GM19438 (cell line): Measurements from ENCODE around the gene RBL2.
"Not testable (repeated sequence)": the region's sequence is repeated elsewhere in the genome, so short reads cannot be mapped to it uniquely, and the experiment has no call there.

Experiments used
- ATAC-seq: cut with Tn5 transposase; IDR thresholded peaks from one replicate; pipeline ENCODE4 v1.9.1; 2021; ENCODE audit warnings: low read depth; ENCODE audit not compliant: unreplicated experiment

RBL2 gene

GRCh38 chr16:53503270-53503923 is 69.1 kb downstream of the RBL2 start:
- ATAC-seq: peak; percentile 95

DNA sequence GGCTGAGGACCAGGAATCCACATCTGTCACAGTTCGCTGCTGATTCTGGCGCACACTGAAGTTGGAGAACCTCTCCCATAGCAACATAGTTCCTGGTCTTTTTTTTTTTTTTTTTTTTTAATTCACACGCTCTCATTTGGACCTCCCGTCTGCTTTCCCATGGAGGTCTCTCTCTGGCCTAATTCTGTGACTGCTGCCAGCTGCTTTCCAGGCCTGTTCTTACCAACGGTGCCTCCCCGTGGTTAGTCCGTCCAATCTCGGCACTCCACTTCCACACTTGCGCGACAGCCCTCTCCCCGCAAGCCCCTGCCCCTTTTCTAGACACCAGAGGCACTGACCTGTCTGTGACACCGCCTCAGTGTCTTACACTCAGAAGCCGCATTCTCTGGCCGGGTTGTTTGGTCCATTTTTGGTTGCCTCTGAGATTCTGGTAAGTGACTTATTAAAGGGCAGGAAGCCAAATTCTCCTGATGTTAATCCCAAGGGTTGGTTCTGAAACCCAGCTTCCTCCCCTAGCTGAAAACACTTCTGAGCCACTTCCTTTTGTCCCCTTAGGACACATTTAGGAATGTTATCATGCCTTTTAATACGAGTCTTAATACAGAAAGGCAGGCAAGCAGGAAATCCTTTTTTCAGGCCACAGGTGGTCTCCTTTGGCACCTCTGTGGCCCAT is 69.9 kb downstream of the RBL2 start:
- ATAC-seq: no peak

- no peak for ATAC-seq
These were observed 70.4 kb downstream of the RBL2 start for GRCh38 chr16:53504665-53505064.

DNA sequence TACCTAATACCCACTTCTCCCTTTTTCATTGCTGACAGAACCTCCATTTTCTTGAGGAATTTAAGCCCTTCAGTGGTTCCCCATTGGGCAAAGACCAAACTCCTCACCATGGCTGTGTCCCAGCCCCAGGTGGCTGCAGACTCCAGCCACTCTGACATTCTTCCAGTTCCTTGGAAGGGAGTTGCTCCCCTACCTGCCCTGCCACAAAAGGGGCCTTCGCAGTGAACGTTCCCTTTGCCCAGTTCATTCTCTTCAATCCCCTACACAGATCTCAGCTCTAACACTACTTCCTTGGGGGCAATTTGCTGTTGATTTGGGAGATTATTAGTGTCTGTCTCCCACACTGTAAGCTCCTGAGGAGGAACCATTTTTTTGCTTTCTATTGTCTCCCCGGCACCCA is 72.0 kb downstream of the RBL2 start:
- no peak for ATAC-seq

- no peak for ATAC-seq
These were observed 73.4 kb downstream of the RBL2 start for GRCh38 chr16:53507464-53508179.

DNA sequence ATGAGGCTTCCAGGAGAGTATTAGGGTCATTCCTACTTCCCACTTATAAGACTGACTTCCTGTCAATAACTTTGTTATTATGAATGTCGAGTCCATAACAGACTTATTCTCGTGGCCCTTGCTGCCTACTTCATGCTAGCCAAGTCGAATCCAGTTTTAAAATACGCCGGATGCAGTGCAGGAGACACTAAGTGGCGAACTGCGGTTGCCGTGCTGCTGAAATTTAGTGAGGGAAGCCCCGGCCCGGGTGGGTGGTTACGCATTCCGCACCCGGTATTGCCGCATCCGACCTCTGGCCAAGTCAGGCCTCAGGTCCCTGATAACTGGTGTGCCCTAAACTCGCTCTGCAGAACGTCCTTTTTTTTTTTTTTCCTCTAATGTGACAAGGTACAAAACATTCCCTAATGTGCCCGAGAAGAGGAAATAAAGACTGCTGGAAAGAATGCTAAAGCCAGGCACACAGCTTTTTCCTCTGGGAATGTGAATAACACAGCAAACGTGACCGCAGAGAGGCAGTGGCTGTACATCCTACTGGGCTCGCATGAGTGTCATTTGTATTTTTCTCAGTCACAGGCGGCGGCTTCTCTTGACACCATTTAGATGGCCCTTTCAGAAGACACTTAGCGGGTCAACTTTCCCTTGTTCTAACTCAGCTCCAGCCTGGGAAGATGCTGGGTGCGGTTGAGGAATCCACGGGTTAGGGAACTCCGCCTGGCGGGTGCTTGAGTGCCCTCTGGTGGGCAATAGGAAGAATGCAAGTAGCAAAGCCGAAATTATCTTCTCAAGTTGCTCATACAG is 75.8 kb downstream of the RBL2 start:
- no peak for ATAC-seq

GRCh38 chr16:53510704-53511070 is 76.4 kb downstream of the RBL2 start:
- no peak for ATAC-seq

- no peak for ATAC-seq
These were observed 76.8 kb downstream of the RBL2 start for GRCh38 chr16:53511084-53511402.

GRCh38 chr16:53511403-53512280 is 77.4 kb downstream of the RBL2 start:
- ATAC-seq: no peak

DNA sequence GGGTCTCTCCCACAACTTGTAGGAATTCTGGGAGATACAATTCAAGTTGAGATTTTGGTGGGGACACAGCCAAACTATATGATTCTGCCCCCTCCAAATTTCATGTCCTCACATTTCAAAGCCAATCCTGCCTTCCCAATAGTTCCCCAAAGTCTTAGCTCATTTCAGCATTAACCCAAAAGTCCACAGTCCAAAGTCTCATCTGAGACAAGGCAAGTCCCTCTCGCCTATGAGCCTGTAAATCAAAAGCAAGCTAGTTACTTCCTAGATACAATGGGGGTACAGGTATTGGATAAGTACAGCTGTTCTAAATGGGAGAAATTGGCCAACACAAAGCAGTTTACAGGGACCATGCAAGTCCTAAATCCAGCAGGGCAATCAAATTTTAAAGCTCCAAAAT is 78.5 kb downstream of the RBL2 start:
- not testable (repeated sequence) for ATAC-seq

GRCh38 chr16:53515259-53515658 is 81.0 kb downstream of the RBL2 start:
- no peak for ATAC-seq

DNA sequence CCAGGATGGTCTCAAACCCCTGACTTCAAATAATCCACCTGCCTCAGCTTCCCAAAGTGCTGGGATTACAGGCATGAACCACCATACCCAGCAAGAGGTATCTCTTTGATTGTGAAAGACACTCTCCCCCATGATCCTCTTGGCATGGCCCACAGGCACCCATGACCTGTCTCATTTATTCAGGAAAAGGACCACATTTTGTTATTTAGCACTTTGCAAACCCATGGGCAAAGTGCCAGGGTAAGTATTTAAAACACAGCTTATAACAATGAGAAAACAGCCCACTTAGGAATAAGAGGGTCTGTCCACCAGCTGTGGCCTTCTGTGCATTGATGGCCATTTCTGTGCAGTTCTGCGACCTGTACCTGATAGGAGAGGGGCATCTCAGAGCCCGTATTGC is 81.5 kb downstream of the RBL2 start:
- no peak for ATAC-seq

DNA sequence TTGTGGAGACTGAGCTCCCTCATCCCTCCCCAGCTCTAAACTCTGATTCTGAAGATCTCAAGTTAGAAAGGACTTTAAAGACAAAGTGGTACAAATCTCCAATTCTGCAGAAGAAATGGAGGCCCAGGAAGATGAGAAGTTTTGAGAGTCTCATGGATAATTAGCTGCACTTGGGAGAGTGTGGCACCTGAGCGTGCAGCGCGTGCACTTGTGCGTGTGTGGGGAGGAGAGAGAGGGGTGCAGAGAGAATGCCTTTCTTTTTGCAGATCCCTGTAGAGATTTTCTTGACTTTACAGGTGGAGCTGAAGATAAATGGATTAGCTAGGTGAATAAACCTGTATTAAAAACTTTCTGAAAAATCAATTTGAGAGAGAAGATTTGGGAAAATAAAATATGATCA is 83.6 kb downstream of the RBL2 start:
- ATAC-seq: no peak

DNA sequence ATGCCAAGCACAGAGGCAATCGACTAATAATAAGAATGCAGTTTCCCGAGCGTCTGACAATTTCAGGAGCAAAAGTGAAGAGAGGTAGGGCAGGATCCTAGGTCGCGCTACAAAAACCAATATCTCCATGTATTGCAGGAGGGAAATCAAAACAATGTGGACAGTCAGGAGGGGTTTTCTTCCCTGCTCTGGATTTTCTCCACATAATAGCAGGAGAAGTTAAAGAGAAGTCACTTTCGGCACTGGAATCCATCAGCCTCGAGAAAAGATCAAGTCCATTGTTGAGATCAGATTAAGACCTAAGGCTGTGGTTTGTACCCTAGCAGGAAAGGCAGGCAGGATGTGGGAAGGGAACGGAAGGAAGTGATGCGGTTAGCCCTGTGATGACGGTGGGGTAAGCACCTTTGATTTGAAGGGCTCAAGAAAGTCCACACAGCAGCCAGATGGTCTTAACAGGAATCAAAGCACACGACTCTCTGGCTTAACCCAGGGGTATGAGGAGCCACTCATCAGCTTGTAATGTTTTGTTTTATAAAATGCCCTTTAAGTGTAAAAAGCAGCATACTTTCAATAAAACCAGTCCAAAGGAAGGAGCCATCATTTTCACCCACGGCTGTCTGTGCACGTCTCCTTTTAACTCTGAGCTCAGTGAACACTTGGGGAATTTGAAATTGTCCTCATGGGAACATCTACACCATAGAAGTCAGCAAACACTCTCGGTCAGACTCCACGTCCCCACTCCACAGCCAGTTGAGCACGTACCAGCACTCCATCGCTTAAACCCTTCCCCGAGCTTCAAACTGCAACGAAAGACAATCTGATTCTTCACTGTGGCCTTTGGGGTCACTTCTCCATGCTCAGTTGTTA is 84.5 kb downstream of the RBL2 start:
- ATAC-seq: peak; percentile 100

GRCh38 chr16:53519417-53520091 is 85.3 kb downstream of the RBL2 start:
- no peak for ATAC-seq

- no peak for ATAC-seq
These were observed 89.0 kb downstream of the RBL2 start for GRCh38 chr16:53523126-53523804.

GRCh38 chr16:53523971-53524548 is 89.8 kb downstream of the RBL2 start:
- no peak for ATAC-seq

GRCh38 chr16:53528797-53529196 is 94.5 kb downstream of the RBL2 start:
- ATAC-seq: no peak
